Measurements from ENCODE around the gene CNTNAP5.

- TF ChIP-seq, protein P1, sequence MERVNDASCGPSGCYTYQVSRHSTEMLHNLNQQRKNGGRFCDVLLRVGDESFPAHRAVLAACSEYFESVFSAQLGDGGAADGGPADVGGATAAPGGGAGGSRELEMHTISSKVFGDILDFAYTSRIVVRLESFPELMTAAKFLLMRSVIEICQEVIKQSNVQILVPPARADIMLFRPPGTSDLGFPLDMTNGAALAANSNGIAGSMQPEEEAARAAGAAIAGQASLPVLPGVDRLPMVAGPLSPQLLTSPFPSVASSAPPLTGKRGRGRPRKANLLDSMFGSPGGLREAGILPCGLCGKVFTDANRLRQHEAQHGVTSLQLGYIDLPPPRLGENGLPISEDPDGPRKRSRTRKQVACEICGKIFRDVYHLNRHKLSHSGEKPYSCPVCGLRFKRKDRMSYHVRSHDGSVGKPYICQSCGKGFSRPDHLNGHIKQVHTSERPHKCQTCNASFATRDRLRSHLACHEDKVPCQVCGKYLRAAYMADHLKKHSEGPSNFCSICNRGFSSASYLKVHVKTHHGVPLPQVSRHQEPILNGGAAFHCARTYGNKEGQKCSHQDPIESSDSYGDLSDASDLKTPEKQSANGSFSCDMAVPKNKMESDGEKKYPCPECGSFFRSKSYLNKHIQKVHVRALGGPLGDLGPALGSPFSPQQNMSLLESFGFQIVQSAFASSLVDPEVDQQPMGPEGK (CRISPR knock-in tag; IDR thresholded peaks at IDR 0.05; ENCODE audit: borderline replicate concordance), result no peak
- TF ChIP-seq ZNF565 (CRISPR knock-in tag; conservative IDR thresholded peaks at IDR 0.05; ENCODE audit: low read depth) (no peak), PPARA (CRISPR knock-in tag; IDR thresholded peaks at IDR 0.05; ENCODE audit: borderline replicate concordance) (no peak), ZNF70 (CRISPR knock-in tag; IDR thresholded peaks at IDR 0.05) (no peak), TCF4 (CRISPR knock-in tag; IDR thresholded peaks at IDR 0.05; ENCODE audit: borderline replicate concordance) (no peak), RARB (CRISPR knock-in tag; IDR thresholded peaks at IDR 0.05) (no peak), ZC3H10 (CRISPR knock-in tag; IDR thresholded peaks at IDR 0.05) (no peak)
- TF ChIP-seq, protein P2, sequence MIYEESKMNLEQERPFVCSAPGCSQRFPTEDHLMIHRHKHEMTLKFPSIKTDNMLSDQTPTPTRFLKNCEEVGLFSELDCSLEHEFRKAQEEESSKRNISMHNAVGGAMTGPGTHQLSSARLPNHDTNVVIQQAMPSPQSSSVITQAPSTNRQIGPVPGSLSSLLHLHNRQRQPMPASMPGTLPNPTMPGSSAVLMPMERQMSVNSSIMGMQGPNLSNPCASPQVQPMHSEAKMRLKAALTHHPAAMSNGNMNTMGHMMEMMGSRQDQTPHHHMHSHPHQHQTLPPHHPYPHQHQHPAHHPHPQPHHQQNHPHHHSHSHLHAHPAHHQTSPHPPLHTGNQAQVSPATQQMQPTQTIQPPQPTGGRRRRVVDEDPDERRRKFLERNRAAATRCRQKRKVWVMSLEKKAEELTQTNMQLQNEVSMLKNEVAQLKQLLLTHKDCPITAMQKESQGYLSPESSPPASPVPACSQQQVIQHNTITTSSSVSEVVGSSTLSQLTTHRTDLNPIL (CRISPR knock-in tag; IDR thresholded peaks at IDR 0.05; ENCODE audit: low read depth), result no peak
Measured at GRCh38 chr2:124542932-124543640, 518.0 kb downstream of the CNTNAP5 start.

All from SK-N-SH treated with all-trans-retinoic acid at 6 μM for 48 hours (cell line).